ENCODE results near the gene MED13.
"Not testable (repeated sequence)": the region's sequence is repeated elsewhere in the genome, so short reads cannot be mapped to it uniquely, and the experiment has no call there.

MED13 gene

DNA sequence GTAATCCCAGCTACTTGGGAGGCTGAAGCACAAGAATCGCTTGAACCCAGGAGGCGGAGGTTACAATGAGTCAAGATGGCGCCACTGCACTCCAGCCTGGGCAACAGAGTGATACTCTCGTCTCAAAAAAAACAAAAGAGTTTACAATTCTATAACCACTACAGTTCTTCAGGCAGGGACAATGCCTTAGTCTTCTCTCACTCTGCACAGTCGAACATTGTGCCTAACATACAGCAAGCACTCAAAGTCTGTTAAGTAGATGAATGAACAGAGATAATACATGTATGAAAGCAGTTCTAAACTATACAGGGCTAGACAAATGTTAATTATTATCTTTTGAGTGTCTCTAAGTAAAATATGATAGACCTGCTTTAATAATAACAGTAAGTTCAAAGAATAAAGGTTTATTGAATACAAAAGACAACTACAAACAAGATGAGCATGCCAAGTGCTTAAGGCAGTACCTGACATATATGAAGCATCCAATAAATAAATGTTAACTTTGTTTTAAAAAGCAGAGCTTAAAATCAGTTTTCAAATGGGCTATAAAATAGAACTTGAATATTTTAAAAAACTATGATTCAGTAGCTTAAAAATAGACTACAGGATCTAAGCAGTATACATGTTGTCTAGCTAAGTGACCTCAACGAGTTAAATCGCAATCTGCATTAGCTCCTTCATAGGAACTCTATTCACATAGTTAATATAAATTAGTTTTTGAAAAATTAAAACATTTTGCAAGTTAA lies 156.6 kb downstream of the MED13 start:
- Histone ChIP-seq H3K4me2 (no peak overlapping the region), H3K4me3 (no peak overlapping the region), H3K36me3 (peaks cover 93% of the 10 kb centered on the region), H3K27ac (no peak overlapping the region), H3K4me1 (no peaks in the 10 kb centered on the region), H3K9ac (no peak overlapping the region), H4K20me1 (no peaks in the 10 kb centered on the region), H3K27me3 (no peaks in the 10 kb centered on the region), H3K9me3 (no peaks in the 10 kb centered on the region)
- no peak for TF ChIP-seq Cebpa-rat (IDR thresholded peaks at IDR 0.05)

DNA sequence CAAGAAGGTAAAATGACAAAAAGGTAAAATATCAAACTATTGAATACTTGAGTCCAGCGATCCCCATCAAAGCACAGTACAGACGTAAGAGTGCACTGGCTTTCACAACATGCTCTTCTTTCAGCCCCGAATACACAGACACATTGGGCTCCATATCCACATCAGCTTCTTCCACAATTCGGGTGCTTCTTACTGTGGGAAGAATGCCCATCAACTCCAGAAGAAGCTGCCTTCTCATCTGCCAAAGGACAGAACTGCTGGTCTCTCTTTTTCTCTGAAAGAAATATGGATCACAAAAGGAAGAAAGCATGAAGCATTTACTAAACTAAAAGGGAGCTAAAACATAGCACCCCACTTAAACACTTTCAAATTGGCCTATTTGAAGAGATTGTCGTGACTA lies 157.7 kb downstream of the MED13 start:
- peaks cover 93% of the 10 kb centered on the region for H3K36me3 ChIP-seq

DNA sequence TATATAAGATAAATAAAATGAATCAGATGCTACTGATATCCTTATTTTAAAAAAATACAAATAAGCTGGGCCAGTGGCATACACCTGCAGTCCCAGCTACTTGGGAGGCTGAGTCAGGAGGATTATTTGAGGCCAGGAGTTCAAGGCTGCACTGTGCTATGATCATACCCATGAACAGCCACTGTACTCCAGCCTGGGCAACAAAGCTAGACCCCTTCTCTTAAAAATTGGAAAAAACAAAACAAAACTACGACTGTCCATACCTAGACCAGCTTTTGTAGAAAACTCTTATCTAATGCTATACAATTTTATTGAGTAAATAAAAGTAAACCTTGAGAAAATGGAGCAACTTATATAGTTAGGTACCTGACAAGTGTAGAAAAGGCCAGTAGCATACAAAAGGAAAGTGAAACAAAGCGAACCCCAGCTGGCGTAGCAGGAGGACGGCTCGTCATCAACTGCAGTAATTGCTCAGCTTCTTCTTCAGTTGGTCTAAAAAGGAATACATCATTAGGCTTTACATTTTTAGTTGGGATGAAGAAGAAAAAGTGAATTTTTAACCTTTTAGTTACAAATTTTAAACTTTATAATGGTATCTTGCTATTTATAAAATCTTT lies 160.9 kb downstream of the MED13 start:
- Histone ChIP-seq H3K27ac (no peak overlapping the region), H3K4me3 (no peak overlapping the region), H3K4me2 (no peak overlapping the region), H3K36me3 (peaks cover 94% of the 10 kb centered on the region), H3K4me1 (no peaks in the 10 kb centered on the region), H4K20me1 (no peaks in the 10 kb centered on the region), H3K9ac (no peak overlapping the region), H3K9me3 (no peaks in the 10 kb centered on the region), H3K27me3 (no peaks in the 10 kb centered on the region)
- no peak for TF ChIP-seq Cebpa-rat (IDR thresholded peaks at IDR 0.05)

More for the DNA sequence above, 157.7 kb downstream of the MED13 start:
- no peak overlapping the region for H3K4me3 ChIP-seq
- no peaks in the 10 kb centered on the region for H3K4me1 ChIP-seq
- H3K27me3 ChIP-seq = no peaks in the 10 kb centered on the region
- H3K9ac ChIP-seq = no peak overlapping the region
- H4K20me1 ChIP-seq = no peaks in the 10 kb centered on the region
- H3K9me3 ChIP-seq = no peaks in the 10 kb centered on the region
- no peak overlapping the region for H3K4me2 ChIP-seq
- H3K27ac ChIP-seq = no peak overlapping the region
- TF ChIP-seq Cebpa-rat (IDR thresholded peaks at IDR 0.05) = no peak

DNA sequence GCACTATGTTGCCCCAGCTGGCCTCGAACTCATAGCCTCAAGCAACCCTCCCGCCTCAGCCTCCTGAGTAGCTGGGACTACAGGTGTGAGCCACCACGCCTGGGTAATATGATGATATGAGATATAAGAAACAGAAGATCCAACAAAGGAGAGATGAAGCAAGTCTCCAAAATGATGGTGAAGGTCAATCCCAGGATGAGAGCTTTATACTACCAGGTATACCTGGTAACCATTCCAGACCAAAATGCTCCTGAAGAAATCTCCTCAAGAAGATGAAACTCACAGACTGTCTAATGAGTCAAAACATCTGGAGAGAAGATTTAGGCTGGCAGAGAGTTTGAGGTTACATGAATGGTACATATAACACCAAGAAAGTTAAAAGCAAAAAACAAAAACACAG lies 161.8 kb downstream of the MED13 start:
- no peak overlapping the region for H3K4me3 ChIP-seq
- TF ChIP-seq Cebpa-rat (IDR thresholded peaks at IDR 0.05) = no peak

DNA sequence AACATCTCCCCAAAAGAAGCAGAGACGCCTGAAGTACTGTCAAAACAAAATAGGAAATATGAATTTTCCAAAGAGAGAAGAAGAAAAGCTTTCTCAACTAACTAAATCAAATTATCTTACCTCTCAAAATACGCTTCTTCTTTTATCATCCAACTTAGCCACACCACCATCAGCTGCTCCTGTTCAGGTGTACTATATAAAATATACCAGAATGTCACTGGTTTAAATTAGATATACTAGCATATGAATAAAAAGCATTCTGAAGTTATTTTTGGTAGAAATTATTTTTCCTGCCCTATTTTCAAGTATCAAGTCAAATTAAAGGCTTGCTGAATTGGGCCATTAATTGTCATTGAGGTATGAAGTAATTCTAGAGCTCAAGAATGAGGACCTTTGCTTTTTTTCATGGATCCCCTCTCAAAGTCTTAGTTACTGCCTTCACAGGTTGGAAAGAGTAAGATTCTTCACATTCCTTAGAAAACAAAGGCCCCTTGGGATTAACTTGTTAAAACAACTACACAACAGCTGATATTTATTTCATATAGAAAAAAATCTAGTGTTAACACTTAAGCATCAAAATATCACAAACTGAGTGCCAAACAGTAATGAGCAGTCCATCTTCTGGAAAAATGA lies 167.4 kb downstream of the MED13 start:
- H3K27ac ChIP-seq = no peak overlapping the region
- H3K4me2 ChIP-seq = no peak overlapping the region
- H3K9me3 ChIP-seq = no peaks in the 10 kb centered on the region
- no peaks in the 10 kb centered on the region for H4K20me1 ChIP-seq
- H3K9ac ChIP-seq = no peak overlapping the region
- no peaks in the 10 kb centered on the region for H3K4me1 ChIP-seq
- H3K36me3 ChIP-seq = peaks cover 82% of the 10 kb centered on the region
- no peak for TF ChIP-seq Cebpa-rat (IDR thresholded peaks at IDR 0.05)
- H3K4me3 ChIP-seq = no peak overlapping the region
- no peaks in the 10 kb centered on the region for H3K27me3 ChIP-seq

More for the DNA sequence above, 161.8 kb downstream of the MED13 start:
- Histone ChIP-seq H3K9ac (no peak overlapping the region), H3K9me3 (no peaks in the 10 kb centered on the region), H3K27ac (no peak overlapping the region), H3K4me1 (no peaks in the 10 kb centered on the region), H4K20me1 (no peaks in the 10 kb centered on the region), H3K4me2 (no peak overlapping the region), H3K27me3 (no peaks in the 10 kb centered on the region), H3K36me3 (peaks cover 98% of the 10 kb centered on the region)

DNA sequence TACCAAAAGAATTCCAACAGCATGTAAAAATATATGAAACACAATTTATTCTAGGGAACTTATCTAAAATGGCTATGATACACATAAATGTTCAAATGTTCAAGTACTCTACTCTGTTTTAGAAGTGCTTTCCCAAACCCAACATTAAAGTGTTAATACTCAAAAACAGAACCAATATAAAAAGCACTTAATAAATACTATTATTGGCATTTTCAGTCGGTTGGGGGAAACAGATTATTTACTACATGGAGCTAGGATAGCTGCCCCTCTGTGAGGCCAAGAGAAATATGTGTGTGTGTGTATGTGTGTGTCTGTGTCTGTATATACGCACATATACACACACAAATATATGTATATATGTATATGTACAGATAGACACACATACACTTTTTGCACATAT lies 169.7 kb downstream of the MED13 start:
- no peaks in the 10 kb centered on the region for H3K9me3 ChIP-seq
- H3K4me3 ChIP-seq = no peak overlapping the region
- no peak overlapping the region for H3K27ac ChIP-seq
- H3K27me3 ChIP-seq = no peaks in the 10 kb centered on the region
- no peak overlapping the region for H3K4me2 ChIP-seq
- H3K9ac ChIP-seq = no peak overlapping the region
- H3K36me3 ChIP-seq = peaks cover 83% of the 10 kb centered on the region
- no peaks in the 10 kb centered on the region for H3K4me1 ChIP-seq
- no peaks in the 10 kb centered on the region for H4K20me1 ChIP-seq
- no peak for TF ChIP-seq Cebpa-rat (IDR thresholded peaks at IDR 0.05)

DNA sequence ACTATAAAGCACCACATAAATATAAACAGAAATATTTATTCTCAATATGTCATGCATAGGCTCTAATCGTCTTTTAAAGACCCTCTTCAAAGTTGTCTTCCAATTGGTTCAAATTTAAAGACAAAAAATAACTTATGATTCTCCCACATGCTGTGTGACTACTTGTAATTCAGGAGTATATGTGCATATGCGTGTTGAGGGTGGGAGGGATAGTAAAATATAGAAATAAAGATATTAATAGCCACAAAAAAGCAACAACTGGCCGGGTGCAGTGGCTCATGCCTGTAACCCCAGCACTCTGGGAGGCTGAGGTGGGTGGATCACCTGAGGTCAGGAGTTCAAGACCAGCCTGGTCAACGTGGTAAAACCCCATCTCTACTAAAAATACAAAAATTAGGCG lies 170.8 kb downstream of the MED13 start:
- H4K20me1 ChIP-seq, H3K27me3 ChIP-seq, H3K4me1 ChIP-seq, H3K9ac ChIP-seq, H3K4me3 ChIP-seq, H3K27ac ChIP-seq, H3K9me3 ChIP-seq, H3K4me2 ChIP-seq: not testable (repeated sequence)
- H3K36me3 ChIP-seq = peaks cover 83% of the 10 kb centered on the region

All from BLaER1 (cell line).